AG04449 (cell line): ENCODE results near the gene MAD1L1.

ENCODE experiments used
- CTCF ChIA-PET: fragments of 350-600 bp; formaldehyde crosslinking; extraction: SDS; loops from one replicate; lab custom pipeline; 2021; ENCODE audit warnings: antibody characterized with exemption; lab: Yijun Ruan, JAX
- POLR2A ChIA-PET: fragments of 400-600, 350-600 bp; formaldehyde crosslinking; extraction: SDS; loops from one replicate; lab custom pipeline; 2020; ENCODE audit warnings: antibody characterized with exemption, inconsistent platforms; lab: Yijun Ruan, JAX
- DNase-seq: peaks from one replicate; pipeline ENCODE4 v3.0.0-alpha.2; 2010; ENCODE audit warnings: low read depth, low spot score
- H3K4me3 ChIP-seq: 2 replicates; pipeline ENCODE4 v1.5.1; 2011; ENCODE audit warnings: low read depth, mild to moderate bottlenecking, control low read depth, low read length
- CTCF ChIP-seq: IDR thresholded peaks from one replicate; pipeline ENCODE4 v1.5.1; 2011; ENCODE audit warnings: mild to moderate bottlenecking, moderate library complexity, low read length, control low read depth, inconsistent platforms; ENCODE audit not compliant: insufficient read depth; ENCODE audit errors: missing control alignments

The MAD1L1 gene

GRCh38 chr7:2175514-2175913 is 57.2 kb downstream of the MAD1L1 start:
- peak; percentile 95 for DNase-seq
- CTCF ChIA-PET = interaction anchor here (0.6 to 1.8 kb wide), 4 partner anchors 10 to 71 kb away, joined by 3 to 6 read pairs (median 4); no protein-coding TSS in a partner anchor
- no peak for TF ChIP-seq CTCF
- POLR2A ChIA-PET = interaction anchor here (0.6 to 1.3 kb wide), 6 partner anchors 9 to 507 kb away, joined by 3 to 9 read pairs (median 4); partner anchors contain the start of gene EIF3B
- no peak overlapping the region for H3K4me3 ChIP-seq

GRCh38 chr7:2175091-2175490 is 57.7 kb downstream of the MAD1L1 start:
- no peak for TF ChIP-seq CTCF
- no peak for DNase-seq
- ChIA-PET POLR2A (interaction anchor here (0.6 to 1.3 kb wide), 6 partner anchors 9 to 506 kb away, joined by 3 to 9 read pairs (median 4); partner anchors contain the start of gene EIF3B), CTCF (interaction anchor here (0.6 to 1.8 kb wide), 3 partner anchors 9 to 71 kb away, joined by 3 to 6 read pairs (median 3); no protein-coding TSS in a partner anchor)
- no peak overlapping the region for H3K4me3 ChIP-seq

- CTCF ChIA-PET = interaction anchor here (0.7 to 1.7 kb wide), 3 partner anchors 13 to 36 kb away, joined by 3 to 5 read pairs (median 3); no protein-coding TSS in a partner anchor
- H3K4me3 ChIP-seq = no peak overlapping the region
- TF ChIP-seq CTCF = no peak
- POLR2A ChIA-PET = interaction anchor here (1.1 kb wide), 1 partner anchor 9 kb away, joined by 4 read pairs; no protein-coding TSS in a partner anchor
- no peak for DNase-seq
These were observed 59.4 kb downstream of the MAD1L1 start for GRCh38 chr7:2173189-2173827.

- ChIA-PET CTCF (interaction anchor here (1.2 to 1.7 kb wide), 3 partner anchors 12 to 35 kb away, joined by 4 to 5 read pairs (median 4); no protein-coding TSS in a partner anchor), POLR2A (interaction anchor here (1.1 kb wide), 1 partner anchor 10 kb away, joined by 4 read pairs; no protein-coding TSS in a partner anchor)
- no peak for TF ChIP-seq CTCF
- no peak overlapping the region for H3K4me3 ChIP-seq
- DNase-seq = peak; percentile 84
These were observed 60.2 kb downstream of the MAD1L1 start for GRCh38 chr7:2172311-2173188.

GRCh38 chr7:2171855-2172254 is 60.9 kb downstream of the MAD1L1 start:
- ChIA-PET CTCF (interaction anchor here (1.2 to 1.3 kb wide), 2 partner anchors 14 to 36 kb away, joined by 4 read pairs; no protein-coding TSS in a partner anchor), POLR2A (interaction anchor here (0.6 kb wide), 1 partner anchor 18 kb away, joined by 3 read pairs; no protein-coding TSS in a partner anchor)

More at GRCh38 chr7:2171855-2172254, 60.9 kb downstream of the MAD1L1 start:
- DNase-seq = no peak
- no peak for TF ChIP-seq CTCF
- no peak overlapping the region for H3K4me3 ChIP-seq
